HG02884 (cell line): ENCODE measurements around the gene PROKR1.

ENCODE experiments used
- ATAC-seq: cut with Tn5 transposase; IDR thresholded peaks from one replicate; pipeline ENCODE4 v1.9.1; 2021; ENCODE audit warnings: mild to moderate bottlenecking, moderate library complexity; ENCODE audit not compliant: unreplicated experiment

Gene PROKR1

DNA sequence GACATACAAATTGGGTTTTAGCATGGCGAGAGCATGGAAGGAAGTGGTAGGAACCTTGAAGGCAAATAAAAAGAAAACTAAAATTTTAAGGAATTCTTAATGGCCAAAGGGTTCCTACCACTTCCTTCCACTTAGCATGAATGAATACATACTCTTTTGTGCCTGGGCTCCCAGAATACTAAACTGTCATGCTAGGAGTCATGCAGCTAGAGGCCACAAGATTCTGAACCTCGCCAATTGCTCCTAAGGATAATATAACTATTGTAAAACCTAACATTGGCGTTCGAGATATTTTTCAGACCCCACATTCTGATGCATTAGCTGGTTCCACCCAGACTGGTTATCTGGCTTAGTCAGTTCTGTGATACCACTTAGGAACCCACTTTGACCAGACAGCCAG lies 52.6 kb downstream of the PROKR1 start:
- ATAC-seq, result no peak

DNA sequence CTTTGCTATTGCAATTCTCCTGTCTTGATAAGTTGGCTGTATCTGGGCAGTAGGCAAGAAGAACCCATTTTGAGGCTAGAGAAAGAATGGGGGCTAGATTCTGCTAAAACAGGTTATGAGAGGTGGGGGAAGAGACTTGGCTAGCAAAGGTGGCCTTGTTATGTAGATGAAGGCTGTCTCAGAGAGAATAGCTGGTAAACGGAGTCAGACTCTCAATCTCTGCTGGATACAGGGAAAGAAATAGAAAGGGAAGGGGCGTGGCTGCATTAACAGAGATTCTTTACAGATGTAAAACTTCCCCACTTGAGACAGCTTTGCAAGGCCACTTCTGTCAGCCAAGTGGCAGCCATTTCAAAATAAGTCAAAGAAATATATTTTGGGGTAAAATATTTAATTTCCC lies 53.2 kb downstream of the PROKR1 start:
- ATAC-seq, result no peak

DNA sequence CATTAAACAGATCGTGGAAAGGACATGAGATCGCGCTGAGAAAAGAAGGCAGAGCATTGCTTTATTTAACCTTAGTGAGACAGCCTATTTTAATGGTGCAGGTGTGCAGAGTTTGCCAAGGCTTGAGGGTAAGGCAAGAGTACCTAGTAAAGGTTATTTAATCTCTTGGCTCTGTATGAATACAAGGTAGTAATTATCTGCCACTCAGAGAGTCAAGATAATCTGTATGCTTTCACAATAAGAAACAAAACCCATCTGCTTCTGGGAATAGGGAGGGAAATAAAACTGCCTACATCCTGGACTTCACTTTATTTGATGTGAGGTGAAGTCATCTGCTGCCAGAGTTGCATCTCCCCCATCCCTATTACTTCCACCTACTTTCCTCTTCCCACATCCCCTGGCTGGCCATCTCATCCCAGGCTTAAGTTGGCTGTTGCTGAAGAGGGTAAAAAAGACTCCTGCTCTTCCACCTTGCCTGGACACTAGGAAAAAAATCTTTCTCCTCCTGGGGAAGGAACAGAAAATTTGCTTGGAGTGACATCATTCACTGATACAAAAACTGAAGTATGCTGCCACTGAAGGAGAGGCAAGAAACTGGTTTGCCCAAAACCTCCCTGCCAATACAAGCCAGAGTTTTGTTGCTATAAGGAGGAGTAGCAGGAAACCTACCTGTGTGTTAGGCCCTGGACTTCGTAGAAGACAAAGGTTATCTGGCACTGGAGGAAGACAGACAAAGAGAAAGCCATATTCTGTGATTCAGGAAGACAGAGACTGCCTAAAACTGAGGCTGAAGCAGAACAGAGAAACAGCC lies 55.4 kb downstream of the PROKR1 start:
- no peak for ATAC-seq

DNA sequence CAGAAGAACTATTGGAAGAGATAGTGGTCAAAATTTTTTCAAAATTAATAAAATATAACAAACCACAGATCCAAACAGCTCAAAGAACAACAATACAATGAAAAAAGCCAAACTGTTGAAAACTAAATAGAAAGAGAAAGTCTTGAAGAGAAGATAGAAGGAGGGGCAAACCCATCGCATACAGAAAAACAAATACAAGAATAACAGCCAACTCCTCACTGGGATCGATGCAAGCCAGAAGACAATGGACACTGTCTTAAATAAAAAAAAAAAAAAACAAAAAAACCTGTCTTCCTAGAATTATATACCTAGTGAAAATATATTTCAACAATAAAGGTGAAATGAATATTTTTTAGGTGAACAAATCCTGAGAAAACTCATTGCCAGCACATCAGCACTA lies 57.2 kb downstream of the PROKR1 start:
- no peak for ATAC-seq

DNA sequence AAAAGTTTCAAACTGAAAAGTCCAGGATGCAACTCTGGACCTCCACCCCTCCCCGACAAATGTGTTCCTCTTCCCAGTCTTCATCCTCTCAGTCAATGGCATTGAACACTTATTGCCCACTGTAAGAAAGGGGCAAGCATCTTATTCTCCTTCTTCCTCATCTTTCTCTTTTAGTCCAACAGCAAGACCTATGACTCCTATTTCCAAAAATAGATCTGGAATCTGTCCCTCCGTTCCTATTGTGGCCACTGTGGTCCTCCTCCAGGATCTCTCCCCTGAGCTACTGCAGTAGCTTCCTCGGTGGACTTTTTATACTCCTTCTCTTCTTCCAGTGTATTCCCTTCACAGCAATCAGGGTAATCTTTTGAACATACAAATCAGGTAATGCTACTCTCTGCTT lies 63.3 kb downstream of the PROKR1 start:
- ATAC-seq, result no peak
